ENCODE results near the gene TMEM45A.

Gene TMEM45A

DNA sequence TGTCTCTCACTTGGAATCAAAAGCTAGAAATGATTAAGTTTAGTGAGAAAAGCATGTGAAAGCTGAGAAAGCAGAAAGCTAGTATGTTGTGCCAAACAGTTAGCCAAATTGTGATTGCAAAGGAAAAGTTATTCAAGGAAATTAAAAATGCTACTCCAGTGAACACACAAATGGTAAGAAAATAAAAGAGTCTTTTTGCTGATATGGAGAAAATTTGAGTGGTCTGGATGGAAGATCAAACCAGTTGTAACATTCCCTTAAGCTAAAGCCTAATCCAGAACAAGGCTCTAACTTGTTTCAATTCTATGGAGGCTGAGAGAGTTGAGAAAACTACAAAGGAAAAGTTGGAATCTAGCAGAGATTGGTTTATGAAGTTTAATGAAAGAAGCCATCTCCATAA lies 128.8 kb downstream of the TMEM45A start:
- Histone ChIP-seq H3K9me3 (ENCODE audit: insufficient read depth, low read length) (no peaks in the 10 kb centered on the region), H2AFZ (ENCODE audit: low read depth, low read length) (no peak overlapping the region), H3K79me2 (ENCODE audit: low read length) (no peaks in the 10 kb centered on the region), H3K27me3 (ENCODE audit: low read depth, low read length) (no peaks in the 10 kb centered on the region), H3K4me1 (ENCODE audit: low read length) (no peaks in the 10 kb centered on the region), H3K27ac (ENCODE audit: low read length) (no peak overlapping the region), H4K20me1 (ENCODE audit: insufficient read depth, low read length) (no peaks in the 10 kb centered on the region), H3K9ac (ENCODE audit: low read length) (no peak overlapping the region), H3K36me3 (replicated peaks; ENCODE audit: low read depth, low read length) (no peaks in the 10 kb centered on the region), H3K4me2 (ENCODE audit: low read length) (no peak overlapping the region), H3K4me3 (ENCODE audit: low read length) (no peak overlapping the region)
- no peak for TF ChIP-seq EZH2phosphoT487 (IDR thresholded peaks at IDR 0.05; ENCODE audit: low read depth)
- TF ChIP-seq, protein P1, sequence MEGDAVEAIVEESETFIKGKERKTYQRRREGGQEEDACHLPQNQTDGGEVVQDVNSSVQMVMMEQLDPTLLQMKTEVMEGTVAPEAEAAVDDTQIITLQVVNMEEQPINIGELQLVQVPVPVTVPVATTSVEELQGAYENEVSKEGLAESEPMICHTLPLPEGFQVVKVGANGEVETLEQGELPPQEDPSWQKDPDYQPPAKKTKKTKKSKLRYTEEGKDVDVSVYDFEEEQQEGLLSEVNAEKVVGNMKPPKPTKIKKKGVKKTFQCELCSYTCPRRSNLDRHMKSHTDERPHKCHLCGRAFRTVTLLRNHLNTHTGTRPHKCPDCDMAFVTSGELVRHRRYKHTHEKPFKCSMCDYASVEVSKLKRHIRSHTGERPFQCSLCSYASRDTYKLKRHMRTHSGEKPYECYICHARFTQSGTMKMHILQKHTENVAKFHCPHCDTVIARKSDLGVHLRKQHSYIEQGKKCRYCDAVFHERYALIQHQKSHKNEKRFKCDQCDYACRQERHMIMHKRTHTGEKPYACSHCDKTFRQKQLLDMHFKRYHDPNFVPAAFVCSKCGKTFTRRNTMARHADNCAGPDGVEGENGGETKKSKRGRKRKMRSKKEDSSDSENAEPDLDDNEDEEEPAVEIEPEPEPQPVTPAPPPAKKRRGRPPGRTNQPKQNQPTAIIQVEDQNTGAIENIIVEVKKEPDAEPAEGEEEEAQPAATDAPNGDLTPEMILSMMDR (IDR thresholded peaks at IDR 0.05; ENCODE audit: low read depth, low read length), result no peak

Measured in OCI-LY3 (cell line).